GM19025 (cell line): ENCODE measurements around the gene HMGCLL1.

Experiments
- ATAC-seq: cut with Tn5 transposase; IDR thresholded peaks from one replicate; pipeline ENCODE4 v1.9.1; 2021; ENCODE audit warnings: mild to moderate bottlenecking, low read depth, moderate library complexity; ENCODE audit not compliant: unreplicated experiment

The HMGCLL1 gene

DNA sequence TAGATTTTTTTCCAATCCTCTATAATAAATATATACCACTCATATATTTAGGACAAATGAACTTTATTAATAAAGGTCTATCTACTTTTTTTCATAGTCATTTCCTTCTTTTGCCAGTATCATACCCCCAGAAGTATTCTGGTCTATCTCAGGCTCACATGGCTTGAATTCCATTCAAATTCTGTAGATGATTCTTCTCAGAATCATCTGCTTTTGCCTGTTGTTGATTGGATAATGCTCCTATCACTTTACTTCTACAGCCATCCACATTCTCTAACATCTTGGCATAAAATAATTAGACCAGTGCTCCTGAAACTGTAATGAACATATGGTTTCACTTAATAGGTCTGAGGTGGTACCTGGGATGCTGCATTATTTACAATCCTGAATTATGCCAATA is 130.5 kb downstream of the HMGCLL1 start:
- ATAC-seq: no peak

DNA sequence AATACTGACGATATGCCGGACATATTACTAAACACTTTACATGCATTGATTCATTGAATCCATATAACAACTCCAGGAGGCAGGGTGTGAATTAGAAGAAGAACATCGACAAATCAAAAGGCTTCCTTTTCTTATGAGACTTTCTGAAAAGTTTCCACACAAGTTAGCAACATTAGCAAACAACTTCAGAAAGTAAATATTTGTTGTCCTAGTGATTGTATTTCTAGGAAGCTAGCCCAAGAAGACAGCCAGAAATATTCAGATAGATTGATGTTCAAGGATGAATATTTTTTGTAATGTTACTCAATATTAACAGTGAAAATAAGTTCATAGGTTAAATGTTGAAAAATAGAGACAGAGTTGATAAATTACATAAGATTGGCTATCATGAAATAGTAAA is 131.1 kb downstream of the HMGCLL1 start:
- ATAC-seq: no peak

DNA sequence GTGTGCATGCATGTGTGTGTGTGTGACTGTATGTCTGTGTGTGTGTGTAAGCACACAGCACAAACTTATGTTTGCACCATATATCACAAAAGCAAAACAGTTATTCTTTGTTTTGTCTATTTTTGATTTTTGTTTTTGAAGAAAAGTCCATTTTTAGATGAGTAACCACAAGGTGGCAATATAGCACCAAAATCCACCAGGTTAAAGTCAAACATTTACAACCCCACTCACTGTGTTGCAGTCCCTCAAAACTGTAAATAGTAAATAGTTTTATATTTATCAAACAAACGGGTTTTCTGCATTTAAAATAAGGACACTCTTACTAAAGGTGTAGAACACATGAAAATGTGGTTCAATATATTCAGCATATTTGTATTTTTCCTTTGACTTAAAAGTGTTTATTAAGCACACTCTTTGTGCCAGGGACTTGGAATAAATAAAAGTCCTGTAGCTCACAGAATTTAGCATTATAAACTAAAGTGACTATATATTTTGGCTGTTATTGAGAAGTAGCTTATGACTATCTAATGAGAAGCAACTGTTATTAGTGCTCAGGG is 133.3 kb downstream of the HMGCLL1 start:
- no peak for ATAC-seq

DNA sequence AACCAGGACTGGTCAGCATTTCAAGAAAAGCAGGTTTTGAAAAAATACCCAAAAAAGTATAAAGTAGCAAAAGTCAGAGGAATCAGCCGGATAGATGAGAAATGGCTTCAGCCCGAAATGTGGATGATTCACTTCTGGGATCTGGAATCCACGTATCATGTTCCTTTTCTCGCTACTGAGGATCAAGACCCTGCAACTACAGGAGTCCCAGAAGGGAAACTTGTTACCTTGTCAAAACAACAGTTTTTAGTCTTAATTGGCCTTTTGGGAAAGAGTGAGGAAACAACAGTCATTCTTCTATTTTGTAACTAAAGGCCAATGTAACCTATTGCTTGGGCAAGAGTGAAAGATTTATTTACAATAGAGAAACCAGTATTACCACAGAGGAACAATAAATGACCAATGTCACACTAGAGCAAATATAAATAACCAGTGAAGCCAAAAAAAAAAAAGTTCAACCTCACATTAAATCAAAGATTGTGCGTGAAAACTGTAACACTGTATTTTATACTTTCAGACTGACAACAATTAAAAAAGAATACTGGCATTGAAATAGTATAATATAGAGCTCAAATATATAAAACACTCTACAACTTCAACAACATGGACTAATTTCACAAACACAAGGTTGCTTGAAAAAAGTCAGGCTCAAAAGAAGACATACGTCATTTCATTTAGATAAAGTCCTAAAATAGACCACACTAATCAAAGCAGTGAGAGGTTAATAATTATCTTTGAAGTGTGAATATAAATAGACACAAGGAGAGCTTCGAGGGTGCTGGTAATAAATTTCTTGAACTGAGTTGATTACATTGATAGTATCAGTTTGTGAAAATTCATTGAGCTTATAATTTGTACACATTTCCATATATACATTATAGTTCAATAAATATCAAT is 135.5 kb downstream of the HMGCLL1 start:
- no peak for ATAC-seq

DNA sequence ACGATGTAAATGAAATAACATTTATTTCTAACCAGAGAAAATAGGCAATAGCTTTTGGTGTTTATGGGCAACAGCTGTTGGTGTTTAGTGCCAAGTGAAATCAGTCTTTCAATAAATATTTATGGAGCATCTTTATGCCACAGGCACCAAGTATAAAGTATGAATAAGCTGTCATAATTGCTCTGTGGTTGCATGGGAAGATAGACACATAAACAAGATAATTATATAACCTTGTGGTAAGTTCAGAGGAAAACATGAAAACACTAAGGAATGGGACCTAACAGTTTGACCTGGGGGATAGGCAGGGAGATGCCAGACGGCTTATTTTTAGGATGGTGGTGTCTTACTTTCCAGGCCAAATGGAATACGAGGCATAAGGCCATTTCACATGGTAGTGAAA is 140.8 kb downstream of the HMGCLL1 start:
- ATAC-seq: no peak

DNA sequence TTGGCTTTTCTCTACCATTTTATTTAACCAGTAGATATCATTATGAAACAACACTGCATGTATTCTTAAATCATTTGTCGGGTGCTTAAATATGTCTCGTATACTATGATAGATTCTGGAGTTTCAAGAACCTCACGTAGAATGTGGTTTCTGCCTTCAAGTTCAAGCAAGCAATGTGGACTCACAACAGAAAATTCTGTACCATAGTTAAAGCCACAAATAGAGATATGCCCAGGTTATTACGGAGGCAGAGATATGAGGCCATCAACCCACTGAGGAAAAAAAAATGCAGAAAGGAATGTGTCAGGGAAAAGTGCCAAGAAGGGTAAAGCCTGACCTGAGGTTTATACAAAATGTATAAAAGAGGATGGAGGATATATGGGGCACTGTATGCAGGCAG is 141.9 kb downstream of the HMGCLL1 start:
- no peak for ATAC-seq

DNA sequence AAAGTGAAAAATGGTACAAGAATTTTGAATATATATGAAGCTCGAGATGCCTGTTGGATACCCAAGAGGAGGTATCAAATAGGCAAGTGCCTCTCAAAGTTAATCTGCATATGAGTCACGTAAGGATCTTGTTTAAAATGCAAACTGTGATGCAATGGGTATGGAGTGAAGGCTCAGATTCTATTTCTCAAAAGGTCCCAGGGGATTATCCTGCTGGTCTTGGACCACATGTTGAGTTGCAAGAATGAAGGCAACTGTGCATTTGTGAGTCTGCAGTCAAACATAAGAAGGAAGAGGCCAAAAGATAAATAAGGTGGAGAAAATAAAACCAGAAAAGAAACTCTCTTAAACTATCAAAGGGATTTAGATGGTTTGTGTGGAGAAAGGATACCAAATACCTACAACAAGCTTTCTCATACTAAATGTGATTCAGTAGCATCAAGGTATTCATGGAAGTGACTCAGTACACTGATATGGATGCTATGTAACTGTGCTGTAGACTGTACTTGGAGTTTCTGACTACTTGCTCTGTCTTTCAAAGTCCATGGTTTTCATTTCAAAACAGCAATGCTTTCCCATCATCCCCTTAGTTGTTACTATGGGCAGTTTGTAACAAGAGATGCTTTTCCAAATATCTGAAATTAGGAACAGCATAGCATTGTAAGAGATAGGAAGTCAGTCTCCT is 145.4 kb downstream of the HMGCLL1 start:
- no peak for ATAC-seq

DNA sequence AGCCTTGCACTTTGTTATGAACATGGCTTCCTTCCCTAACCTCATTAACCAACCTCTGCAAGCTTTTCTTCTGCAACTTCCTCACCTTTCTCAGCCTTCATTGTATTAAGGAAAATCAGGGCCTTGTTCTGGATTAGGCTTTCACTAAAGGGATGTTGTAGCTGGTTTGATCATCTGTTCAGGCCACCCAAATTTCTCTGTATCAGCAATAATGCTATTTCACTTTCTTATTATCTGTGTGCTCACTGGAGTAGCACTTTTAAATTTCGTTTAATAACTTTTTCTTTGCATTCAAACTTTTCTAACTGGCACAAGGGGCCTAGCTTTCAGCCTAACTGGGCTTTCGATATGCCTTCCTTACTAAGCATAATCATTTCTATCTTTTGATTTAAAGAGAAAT is 155.1 kb downstream of the HMGCLL1 start:
- no peak for ATAC-seq

DNA sequence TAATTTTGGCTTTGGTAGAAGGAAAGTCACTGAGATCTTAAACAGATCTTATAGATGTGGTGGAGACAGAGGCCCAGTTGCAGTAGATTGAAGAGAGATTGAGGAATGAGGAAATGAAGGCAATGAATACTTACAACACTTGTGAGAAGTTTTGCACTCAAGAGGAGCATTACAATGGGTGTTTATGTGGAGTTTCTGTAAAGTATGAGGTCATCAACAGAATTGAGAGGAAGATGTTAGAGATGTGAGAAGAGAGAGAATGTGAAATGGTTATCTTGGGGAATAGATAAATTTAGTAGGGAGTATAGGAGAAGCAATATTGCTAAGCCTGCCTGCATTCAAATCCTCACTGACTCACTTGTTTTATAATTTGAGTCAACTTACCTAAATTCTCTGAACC is 168.3 kb downstream of the HMGCLL1 start:
- ATAC-seq: no peak

DNA sequence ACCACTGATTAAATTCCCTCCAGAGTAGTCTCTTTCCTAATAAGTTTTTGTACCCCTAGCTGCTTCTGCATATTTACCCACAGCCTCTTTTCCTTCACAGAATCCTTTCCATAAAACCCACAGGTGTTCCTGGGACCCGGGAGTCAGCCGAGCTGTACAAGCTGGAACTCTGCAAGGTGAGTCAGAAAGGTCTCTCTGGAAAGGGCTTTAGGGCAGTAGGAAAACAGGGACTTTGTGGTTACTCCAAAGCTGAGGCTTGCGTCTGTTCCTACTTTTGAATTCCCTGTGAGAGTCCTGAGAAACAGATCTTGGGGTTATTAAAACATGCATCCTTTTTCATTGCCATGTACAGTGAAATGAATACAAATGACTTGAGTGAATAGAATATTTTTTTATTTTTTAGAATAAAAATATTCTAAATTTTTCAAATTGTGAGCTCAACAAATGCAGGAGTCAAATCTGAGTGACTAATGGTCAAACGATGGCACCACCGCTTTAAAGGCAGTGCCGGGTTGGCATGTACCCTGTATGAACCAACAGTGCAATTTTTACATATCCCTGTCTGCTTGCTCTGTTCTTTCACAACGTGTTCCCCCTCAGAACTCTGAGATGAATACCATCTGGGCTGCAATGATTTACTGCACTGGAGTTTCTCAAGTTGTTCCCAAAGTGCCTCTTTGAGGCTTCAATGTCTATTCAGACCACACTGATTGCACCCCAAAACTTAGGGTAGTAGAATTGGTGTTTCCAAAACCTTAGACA is 173.3 kb downstream of the HMGCLL1 start:
- ATAC-seq: no peak

DNA sequence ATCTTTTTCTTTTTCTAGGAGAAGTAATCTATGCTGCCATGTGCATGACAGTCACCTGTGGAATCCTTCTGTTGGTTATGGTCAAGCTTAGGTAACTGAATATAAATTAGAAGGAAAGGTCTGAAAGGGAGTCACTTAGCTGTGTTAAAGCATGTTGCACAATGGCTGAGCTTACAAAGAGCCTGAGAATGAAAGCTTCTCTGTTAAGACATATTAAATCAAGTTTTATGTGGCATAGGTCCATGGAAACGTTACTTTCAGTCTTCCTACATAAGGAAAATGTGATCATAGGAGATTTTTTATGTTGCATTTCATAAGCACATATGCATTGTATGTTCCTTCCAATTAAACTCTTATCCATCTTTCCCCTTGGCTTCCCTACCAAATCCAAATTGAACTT is 179.6 kb downstream of the HMGCLL1 start:
- ATAC-seq: no peak

DNA sequence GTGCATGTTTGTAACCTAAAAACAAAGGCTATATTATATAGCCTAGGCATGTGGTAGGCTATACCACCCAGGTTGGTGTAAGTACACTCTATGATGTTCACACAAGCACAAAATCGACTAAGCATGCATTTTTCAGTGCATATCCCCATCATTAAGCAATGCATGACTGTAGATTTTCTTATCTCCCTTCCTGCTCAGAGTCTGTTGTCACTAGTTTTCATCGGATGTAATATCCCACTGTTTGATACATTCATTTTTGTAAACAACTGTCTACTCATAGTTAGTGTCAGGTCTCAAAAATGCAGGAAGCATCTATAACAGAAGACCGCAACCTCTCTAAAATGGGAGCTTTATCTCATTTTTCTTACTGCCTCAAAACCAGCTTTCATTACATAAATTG is 181.0 kb downstream of the HMGCLL1 start:
- ATAC-seq: no peak

DNA sequence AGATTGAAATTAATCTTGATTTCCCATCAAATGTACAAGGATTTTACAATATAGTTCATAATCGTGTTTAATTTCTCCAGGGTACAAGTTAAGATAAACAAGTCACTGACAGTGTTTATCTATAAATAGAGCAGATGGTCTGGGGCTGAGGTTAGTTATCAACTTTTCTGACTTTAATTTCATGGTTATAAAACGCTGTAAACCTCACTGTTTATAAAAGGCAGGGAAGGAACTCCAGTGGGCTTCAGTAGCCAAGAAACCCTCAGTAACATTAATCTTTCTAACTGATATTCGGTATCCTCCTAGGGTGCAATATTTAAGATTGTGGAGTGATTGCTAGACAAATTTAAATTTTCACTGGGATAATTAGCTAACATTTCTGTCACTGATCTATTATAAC is 183.1 kb downstream of the HMGCLL1 start:
- no peak for ATAC-seq

DNA sequence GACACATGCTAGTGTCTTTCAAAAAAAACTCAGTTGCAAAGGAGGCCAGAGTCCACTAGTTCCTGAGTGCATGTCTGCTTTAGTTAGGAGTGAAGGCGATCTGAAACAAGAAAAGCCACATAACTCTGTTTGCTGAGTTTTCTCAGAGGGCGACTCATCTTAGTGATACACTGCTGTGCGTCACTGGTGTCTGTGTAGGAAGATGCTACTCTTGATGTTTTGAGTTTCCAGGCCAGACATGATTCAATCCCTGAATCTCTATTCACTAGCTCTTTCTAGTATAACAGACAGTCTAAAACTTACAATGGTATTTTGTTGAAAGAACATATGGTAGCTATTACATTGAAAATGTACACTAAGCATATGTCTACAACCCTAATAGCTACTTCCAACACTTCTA is 190.8 kb downstream of the HMGCLL1 start:
- ATAC-seq: no peak
